SK-N-SH (cell line): ENCODE results near the gene DND1. TPM values are rescaled to one million over a fixed set of nuclear protein-coding genes. Genes with fewer than 3 reads are reported as not detected.
"Not testable (repeated sequence)": the region's sequence is repeated elsewhere in the genome, so short reads cannot be mapped to it uniquely, and the experiment has no call there.

Experiments used
- CTCF ChIA-PET: fragments of 300-600, 350-600 bp; formaldehyde crosslinking; extraction: SDS; loops from one replicate; lab custom pipeline; 2021; lab: Yijun Ruan, JAX
- POLR2A ChIA-PET: fragments of 350-600 bp; sonication (Branson Sonifier 250); formaldehyde crosslinking; extraction: SDS; loops from one replicate; lab custom pipeline; 2020; ENCODE audit warnings: antibody characterized with exemption, inconsistent platforms; lab: Yijun Ruan, JAX
- DNase-seq: peaks from one replicate; pipeline ENCODE4 v3.0.0; 2012
- H2AFZ ChIP-seq: fragments of 200-600 bp; sonication (generic); 2 replicates; pipeline ENCODE4 v1.8.1; 2016; ENCODE audit warnings: antibody characterized with exemption, mild to moderate bottlenecking, low read depth
- H3F3A ChIP-seq: fragments of 200-600 bp; sonication (generic); replicated peaks from 2 replicates; pipeline ENCODE3; 2016; ENCODE audit warnings: antibody characterized with exemption, mild to moderate bottlenecking; ENCODE audit not compliant: insufficient read depth
- H3K27ac ChIP-seq, 2 experiments: fragments of 200-500 bp in 1 of 2; fragments of 200-600 bp in 1 of 2; sonication (Bioruptor generic) in 1 of 2; sonication (generic), shearing (Covaris generic) in 1 of 2; 2 replicates each; pipeline versions ENCODE4 v1.5.1 to v1.6.1; 2014 to 2016; ENCODE audit warnings: low read depth in 2 of 2, inconsistent platforms in 1 of 2, low read length in 1 of 2, mild to moderate bottlenecking in 1 of 2, mixed read lengths in 1 of 2
- H3K27me3 ChIP-seq: fragments of 200-600 bp; sonication (generic), shearing (Covaris generic); 2 replicates; pipeline ENCODE4 v1.6.1; 2016; ENCODE audit warnings: mixed run types; ENCODE audit not compliant: insufficient read depth
- H3K36me3 ChIP-seq, 2 experiments: fragments of 200-500 bp in 1 of 2; fragments of 200-600 bp in 1 of 2; sonication (Bioruptor generic) in 1 of 2; sonication (generic) in 1 of 2; replicated peaks in 1 of 2; 2 replicates each; pipeline versions ENCODE3 to v1.5.1; 2014 to 2016; ENCODE audit warnings: low read length in 1 of 2, mild to moderate bottlenecking in 1 of 2; ENCODE audit not compliant: insufficient read depth in 2 of 2, control insufficient read depth in 1 of 2
- H3K4me1 ChIP-seq, 2 experiments: fragments of 200-500 bp in 1 of 2; fragments of 200-600 bp in 1 of 2; sonication (Bioruptor generic) in 1 of 2; sonication (generic), shearing (Covaris generic) in 1 of 2; 2 replicates each; pipeline versions ENCODE4 v1.5.1 to v1.6.1; 2014 to 2016; ENCODE audit warnings: low read depth in 1 of 2, low read length in 1 of 2, mixed run types in 1 of 2; ENCODE audit not compliant: insufficient read depth in 2 of 2, control insufficient read depth in 1 of 2
- H3K4me2 ChIP-seq: fragments of 200-600 bp; sonication (generic), shearing (Covaris generic); 2 replicates; pipeline ENCODE4 v1.6.1; 2017; ENCODE audit warnings: mixed run types
- H3K4me3 ChIP-seq, 2 experiments: fragments of 200-500 bp in 1 of 2; fragments of 200-600 bp in 1 of 2; sonication (Bioruptor generic) in 1 of 2; sonication (generic), shearing (Covaris generic) in 1 of 2; 2 replicates each; pipeline versions ENCODE4 v1.5.1 to v1.8.1; 2014 to 2016; ENCODE audit warnings: low read depth in 2 of 2, inconsistent platforms in 1 of 2, low read length in 1 of 2, mild to moderate bottlenecking in 1 of 2, mixed read lengths in 1 of 2, moderate library complexity in 1 of 2
- H3K79me2 ChIP-seq: fragments of 200-600 bp; sonication (generic); 2 replicates; pipeline ENCODE4 v1.8.1; 2017; ENCODE audit warnings: mild to moderate bottlenecking; ENCODE audit not compliant: insufficient read depth
- H3K9ac ChIP-seq: fragments of 200-600 bp; sonication (generic); 2 replicates; pipeline ENCODE4 v1.6.1; 2017; ENCODE audit warnings: mixed run types
- H3K9me2 ChIP-seq: fragments of 200-600 bp; sonication (generic); 2 replicates; pipeline ENCODE4 v1.6.1; 2017; ENCODE audit warnings: mixed run types
- H3K9me3 ChIP-seq: fragments of 200-600 bp; sonication (generic); 2 replicates; pipeline ENCODE4 v1.6.1; 2017; ENCODE audit warnings: mixed run types, mild to moderate bottlenecking, moderate library complexity
- H4K20me1 ChIP-seq: fragments of 200-600 bp; sonication (generic); 2 replicates; pipeline ENCODE4 v1.6.1; 2017; ENCODE audit warnings: mild to moderate bottlenecking, mixed run types; ENCODE audit not compliant: insufficient read depth
- ELF1 ChIP-seq: IDR thresholded peaks from 2 replicates; pipeline ENCODE4 v1.4.0; 2012
- FOXJ3 ChIP-seq: sonication (generic); formaldehyde crosslinking; IDR thresholded peaks from 2 replicates; pipeline ENCODE4 v1.5.1; 2020; ENCODE audit warnings: mild to moderate bottlenecking, missing genetic modification reagents
- FOXM1 ChIP-seq: IDR thresholded peaks from 2 replicates; pipeline ENCODE4 v1.4.0; 2012; ENCODE audit warnings: low read depth, mild to moderate bottlenecking
- MXI1 ChIP-seq: IDR thresholded peaks from 2 replicates; pipeline ENCODE4 v1.6.1; 2012; ENCODE audit warnings: mild to moderate bottlenecking, low read depth, low read length, improper control_type of control experiment
- NFIC ChIP-seq: IDR thresholded peaks from 2 replicates; pipeline ENCODE4 v1.4.0; 2012; ENCODE audit warnings: borderline replicate concordance
- NRF1 ChIP-seq: IDR thresholded peaks from 2 replicates; pipeline ENCODE4 v1.6.1; 2012; ENCODE audit warnings: low read depth, mild to moderate bottlenecking, low read length
- RAD21 ChIP-seq: IDR thresholded peaks from 2 replicates; pipeline ENCODE4 v1.6.1; 2012; ENCODE audit warnings: mild to moderate bottlenecking, low read length
- TAF1 ChIP-seq: IDR thresholded peaks from 2 replicates; pipeline ENCODE4 v1.6.1; 2012; ENCODE audit warnings: low read depth, mild to moderate bottlenecking, low read length, moderate library complexity, borderline replicate concordance
- TCF12 ChIP-seq: IDR thresholded peaks from 2 replicates; pipeline ENCODE4 v1.4.0; 2012
- TEAD4 ChIP-seq: IDR thresholded peaks from 2 replicates; pipeline ENCODE4 v1.4.0; 2012; ENCODE audit warnings: mild to moderate bottlenecking, borderline replicate concordance; ENCODE audit not compliant: insufficient read depth
- YY1 ChIP-seq: IDR thresholded peaks from 2 replicates; pipeline ENCODE4 v1.4.0; 2012; ENCODE audit warnings: low read depth, mild to moderate bottlenecking
- WGBS: methylation state at CpG from one replicate; pipeline ENCODE4 v1.1.6; 2017; ENCODE audit warnings: low lambda C conversion rate; 5-methylcytosine and 5-hydroxymethylcytosine counted together
- polyA plus RNA-seq, 3 experiments: library from polyadenylated mRNA; depleted of rRNA; stranded (reverse); fragments of >200 nt; gene quantifications; 2 replicates each; pipeline ENCODE4 v1.2.3, GENCODE V29; 2012
- TF ChIP-seq, protein P1 (sequence below): IDR thresholded peaks from 2 replicates; pipeline ENCODE4 v1.4.0; 2012; ENCODE audit warnings: low read depth
- TF ChIP-seq, protein P2 (sequence below): fragments of 150-350 bp; IDR thresholded peaks from 2 replicates; pipeline ENCODE4 v1.6.1; 2017; ENCODE audit warnings: antibody characterized with exemption, low read length, low read depth, borderline replicate concordance
- TF ChIP-seq, protein P3 (sequence below): IDR thresholded peaks from 2 replicates; pipeline ENCODE4 v1.4.0; 2012; ENCODE audit warnings: low read depth, borderline replicate concordance

The DND1 gene
- polyA plus RNA-seq, 1 of the 3 experiments (the other 2 are of a cell fraction) = 1.2 TPM

- 52% methylated on average over 6 of the region's 6 CpGs for WGBS
- Histone ChIP-seq H3K79me2 (no peaks in the 10 kb centered on the region), H2AFZ (no peak overlapping the region), H3K4me2 (no peak overlapping the region), H3K27me3 (no peaks in the 10 kb centered on the region), H3K27ac (no peak overlapping the region), H3F3A (no peaks in the 10 kb centered on the region), H3K4me3 (no peak overlapping the region), H4K20me1 (no peaks in the 10 kb centered on the region), H3K9me2 (no peaks in the 10 kb centered on the region), H3K9me3 (no peaks in the 10 kb centered on the region), H3K9ac (no peak overlapping the region), H3K4me1 (no peaks in the 10 kb centered on the region), H3K36me3 (no peaks in the 10 kb centered on the region)
- POLR2A ChIA-PET = no interaction called here
- TF ChIP-seq YY1 (no peak), TEAD4 (no peak), NFIC (no peak), TCF12 (no peak), TAF1 (no peak), FOXJ3 (no peak), MXI1 (no peak), NRF1 (no peak), ELF1 (no peak), RAD21 (no peak), FOXM1 (no peak)
- TF ChIP-seq, protein P1, sequence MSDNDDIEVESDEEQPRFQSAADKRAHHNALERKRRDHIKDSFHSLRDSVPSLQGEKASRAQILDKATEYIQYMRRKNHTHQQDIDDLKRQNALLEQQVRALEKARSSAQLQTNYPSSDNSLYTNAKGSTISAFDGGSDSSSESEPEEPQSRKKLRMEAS = no peak
- TF ChIP-seq, protein P2, sequence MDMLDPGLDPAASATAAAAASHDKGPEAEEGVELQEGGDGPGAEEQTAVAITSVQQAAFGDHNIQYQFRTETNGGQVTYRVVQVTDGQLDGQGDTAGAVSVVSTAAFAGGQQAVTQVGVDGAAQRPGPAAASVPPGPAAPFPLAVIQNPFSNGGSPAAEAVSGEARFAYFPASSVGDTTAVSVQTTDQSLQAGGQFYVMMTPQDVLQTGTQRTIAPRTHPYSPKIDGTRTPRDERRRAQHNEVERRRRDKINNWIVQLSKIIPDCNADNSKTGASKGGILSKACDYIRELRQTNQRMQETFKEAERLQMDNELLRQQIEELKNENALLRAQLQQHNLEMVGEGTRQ = no peak
- TF ChIP-seq, protein P3, sequence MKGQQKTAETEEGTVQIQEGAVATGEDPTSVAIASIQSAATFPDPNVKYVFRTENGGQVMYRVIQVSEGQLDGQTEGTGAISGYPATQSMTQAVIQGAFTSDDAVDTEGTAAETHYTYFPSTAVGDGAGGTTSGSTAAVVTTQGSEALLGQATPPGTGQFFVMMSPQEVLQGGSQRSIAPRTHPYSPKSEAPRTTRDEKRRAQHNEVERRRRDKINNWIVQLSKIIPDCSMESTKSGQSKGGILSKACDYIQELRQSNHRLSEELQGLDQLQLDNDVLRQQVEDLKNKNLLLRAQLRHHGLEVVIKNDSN = no peak
- no peak for DNase-seq
- CTCF ChIA-PET = interaction anchor here (0.7 kb wide), 1 partner anchor 276 kb away, joined by 3 read pairs; no protein-coding TSS in a partner anchor
These were observed 45.4 kb downstream of the DND1 start for GRCh38 chr5:140627972-140628371.

DNA sequence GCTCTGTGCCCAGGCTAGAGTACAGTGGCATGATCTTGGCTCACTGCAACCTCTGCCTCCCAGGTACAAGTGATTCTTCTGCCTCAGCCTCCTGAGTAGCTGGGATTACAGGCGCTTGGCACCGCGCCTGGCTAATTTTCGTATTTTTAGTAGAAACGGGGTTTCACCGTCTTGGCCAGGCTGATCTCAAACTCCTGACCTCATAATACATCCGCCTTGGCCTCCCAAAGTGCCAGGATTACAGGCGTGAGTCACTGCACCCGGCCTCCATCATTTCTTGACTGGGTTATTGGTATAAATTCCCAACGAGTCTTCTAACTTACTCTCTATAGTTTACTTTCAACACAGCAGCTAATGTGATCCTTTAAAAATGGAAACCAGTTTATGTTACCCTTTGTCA lies 48.5 kb downstream of the DND1 start:
- POLR2A ChIA-PET, CTCF ChIA-PET: not testable (repeated sequence)

GRCh38 chr5:140623061-140623460 lies 50.3 kb downstream of the DND1 start:
- H3K27me3 ChIP-seq, DNase-seq, H3K4me2 ChIP-seq, H3K9me3 ChIP-seq, H3F3A ChIP-seq, H2AFZ ChIP-seq, H3K9ac ChIP-seq, H3K9me2 ChIP-seq, H3K4me1 ChIP-seq, H3K27ac ChIP-seq, H3K4me3 ChIP-seq, H3K79me2 ChIP-seq, H4K20me1 ChIP-seq, POLR2A ChIA-PET, H3K36me3 ChIP-seq: not testable (repeated sequence)
- CTCF ChIA-PET = interaction anchor here (1.1 kb wide), 1 partner anchor 17 kb away, joined by 3 read pairs; no protein-coding TSS in a partner anchor

More for the DNA sequence above, 48.5 kb downstream of the DND1 start:
- not testable (repeated sequence) for H3K27me3 ChIP-seq, H3K36me3 ChIP-seq, H3K9ac ChIP-seq, H3K9me2 ChIP-seq, DNase-seq, H3F3A ChIP-seq, H3K4me1 ChIP-seq, H3K9me3 ChIP-seq, H3K27ac ChIP-seq, H4K20me1 ChIP-seq, H3K79me2 ChIP-seq, H3K4me2 ChIP-seq, H3K4me3 ChIP-seq, H2AFZ ChIP-seq
- WGBS = 44% methylated on average over 10 of the region's 10 CpGs
